Ishikawa (cell line): Measurements from ENCODE around the gene MARK3.

Experiments
- CEBPB ChIP-seq: IDR thresholded peaks from 2 replicates; pipeline ENCODE4 v1.6.1; 2012
- CREB1 ChIP-seq: IDR thresholded peaks from 2 replicates; pipeline ENCODE4 v1.6.1; 2012; ENCODE audit warnings: low read depth
- EGR1 ChIP-seq: IDR thresholded peaks from 2 replicates; pipeline ENCODE4 v1.6.1; 2012
- EP300 ChIP-seq: IDR thresholded peaks from 2 replicates; pipeline ENCODE4 v1.6.1; 2012; ENCODE audit warnings: borderline replicate concordance
- FOXM1 ChIP-seq: IDR thresholded peaks from 2 replicates; pipeline ENCODE4 v1.6.1; 2012; ENCODE audit warnings: low read depth, borderline replicate concordance
- NFIC ChIP-seq: IDR thresholded peaks from 2 replicates; pipeline ENCODE4 v1.6.1; 2012
- RAD21 ChIP-seq: IDR thresholded peaks from 2 replicates; pipeline ENCODE4 v1.6.1; 2012; ENCODE audit warnings: low read depth
- TAF1 ChIP-seq: IDR thresholded peaks from 2 replicates; pipeline ENCODE4 v1.6.1; 2012; ENCODE audit warnings: low read depth, mild to moderate bottlenecking
- TCF12 ChIP-seq: IDR thresholded peaks from 2 replicates; pipeline ENCODE4 v1.6.1; 2012; ENCODE audit warnings: low read depth
- TEAD4 ChIP-seq: IDR thresholded peaks from 2 replicates; pipeline ENCODE4 v1.6.1; 2012
- YY1 ChIP-seq: IDR thresholded peaks from 2 replicates; pipeline ENCODE4 v1.6.1; 2012; ENCODE audit warnings: low read depth
- ZBTB7A ChIP-seq: IDR thresholded peaks from 2 replicates; pipeline ENCODE4 v1.6.1; 2012; ENCODE audit warnings: low read depth
- TF ChIP-seq, protein P1 (sequence below): IDR thresholded peaks from 2 replicates; pipeline ENCODE4 v1.6.1; 2012; ENCODE audit warnings: low read depth, mild to moderate bottlenecking
- TF ChIP-seq, protein P2 (sequence below): IDR thresholded peaks from 2 replicates; pipeline ENCODE4 v1.6.1; 2012
- TF ChIP-seq, protein P3 (sequence below): IDR thresholded peaks from 2 replicates; pipeline ENCODE4 v1.6.1; 2012

The MARK3 gene

DNA sequence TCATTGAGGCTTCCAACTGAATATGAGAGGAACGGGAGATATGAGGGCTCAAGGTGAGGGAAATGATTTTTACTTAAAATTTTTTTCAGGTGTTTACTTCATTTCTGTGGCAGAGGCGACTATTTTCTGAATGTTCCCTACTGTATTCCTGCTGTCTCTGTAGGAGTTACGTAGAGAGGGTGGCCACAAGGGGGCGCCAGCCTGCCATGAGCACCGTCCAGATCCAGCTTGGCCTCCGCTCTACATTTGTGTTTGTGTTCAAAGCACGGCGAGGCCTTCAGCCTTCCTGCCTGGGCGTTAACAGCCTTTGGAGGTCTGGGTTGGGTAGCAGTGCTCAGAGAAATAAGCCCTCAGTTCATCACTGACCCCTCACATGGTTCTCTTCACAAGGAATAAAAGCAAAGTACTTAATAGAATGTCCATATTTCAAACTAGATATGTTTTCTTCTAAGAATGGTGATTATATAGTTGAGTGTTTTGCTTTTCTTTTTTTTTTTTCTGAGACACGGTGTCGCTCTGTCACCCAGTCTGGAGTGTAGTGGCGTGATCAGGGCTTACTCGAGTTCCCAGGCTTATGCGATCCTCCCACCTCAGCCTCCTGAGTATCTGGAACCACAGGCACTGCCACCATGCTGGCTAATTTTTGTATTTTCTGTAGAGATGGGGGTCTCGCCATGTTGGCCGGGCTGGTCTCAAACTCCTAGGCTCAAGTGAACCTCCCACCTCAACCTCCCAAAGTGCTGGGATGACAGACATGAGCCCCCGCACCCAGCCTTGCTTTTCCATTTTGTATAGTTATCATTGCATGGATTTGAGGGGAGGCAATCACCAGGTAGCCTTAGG lies 115.2 kb downstream of the MARK3 start:
- TF ChIP-seq TCF12 (no peak), RAD21 (peak; percentile 73), EP300 (no peak), FOXM1 (no peak)

DNA sequence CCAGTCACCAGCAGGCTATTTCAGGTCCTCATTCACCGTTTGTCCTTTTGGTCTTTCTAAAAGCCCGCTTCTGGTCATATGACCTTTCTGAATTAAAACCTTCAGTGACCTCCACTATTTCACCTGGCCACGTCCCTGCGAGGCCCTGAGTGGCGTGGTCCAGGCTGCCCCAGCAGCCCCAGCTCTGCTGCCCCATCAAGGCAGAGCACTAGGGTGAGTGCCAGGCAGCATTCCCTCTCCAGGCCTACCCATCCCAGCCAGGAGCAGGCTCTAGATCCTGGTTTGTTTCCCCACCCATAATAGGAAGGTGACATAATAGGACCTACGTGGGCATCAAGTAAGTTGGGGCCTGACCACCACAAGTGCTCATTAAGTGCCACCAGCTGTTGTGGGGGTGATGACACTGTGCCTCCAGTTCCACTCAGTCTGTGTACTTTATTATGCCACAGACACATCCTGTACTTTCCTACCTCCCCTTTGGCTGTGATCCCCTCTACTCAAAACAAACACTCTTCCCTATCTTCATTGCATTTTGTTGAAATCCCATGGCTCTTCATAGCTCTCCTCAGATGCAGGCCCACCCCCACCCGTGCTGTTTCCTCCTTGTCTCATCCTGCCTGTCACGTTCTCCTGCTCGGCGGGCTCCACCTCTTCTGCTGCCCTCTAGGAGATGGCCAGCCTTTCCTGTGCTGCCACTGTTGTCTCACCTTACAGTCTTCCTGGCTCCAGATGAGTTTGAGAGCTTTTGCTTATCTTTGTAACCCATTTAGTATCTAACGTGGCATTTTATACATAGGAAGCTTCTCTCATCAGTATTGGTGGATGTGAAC lies 116.0 kb downstream of the MARK3 start:
- TF ChIP-seq RAD21: no peak
- TF ChIP-seq TCF12: no peak
- TF ChIP-seq TEAD4: no peak
- TF ChIP-seq NFIC: no peak
- TF ChIP-seq CREB1: no peak
- no peak for TF ChIP-seq FOXM1
- no peak for TF ChIP-seq EGR1
- TF ChIP-seq TAF1: no peak
- TF ChIP-seq, protein P1, sequence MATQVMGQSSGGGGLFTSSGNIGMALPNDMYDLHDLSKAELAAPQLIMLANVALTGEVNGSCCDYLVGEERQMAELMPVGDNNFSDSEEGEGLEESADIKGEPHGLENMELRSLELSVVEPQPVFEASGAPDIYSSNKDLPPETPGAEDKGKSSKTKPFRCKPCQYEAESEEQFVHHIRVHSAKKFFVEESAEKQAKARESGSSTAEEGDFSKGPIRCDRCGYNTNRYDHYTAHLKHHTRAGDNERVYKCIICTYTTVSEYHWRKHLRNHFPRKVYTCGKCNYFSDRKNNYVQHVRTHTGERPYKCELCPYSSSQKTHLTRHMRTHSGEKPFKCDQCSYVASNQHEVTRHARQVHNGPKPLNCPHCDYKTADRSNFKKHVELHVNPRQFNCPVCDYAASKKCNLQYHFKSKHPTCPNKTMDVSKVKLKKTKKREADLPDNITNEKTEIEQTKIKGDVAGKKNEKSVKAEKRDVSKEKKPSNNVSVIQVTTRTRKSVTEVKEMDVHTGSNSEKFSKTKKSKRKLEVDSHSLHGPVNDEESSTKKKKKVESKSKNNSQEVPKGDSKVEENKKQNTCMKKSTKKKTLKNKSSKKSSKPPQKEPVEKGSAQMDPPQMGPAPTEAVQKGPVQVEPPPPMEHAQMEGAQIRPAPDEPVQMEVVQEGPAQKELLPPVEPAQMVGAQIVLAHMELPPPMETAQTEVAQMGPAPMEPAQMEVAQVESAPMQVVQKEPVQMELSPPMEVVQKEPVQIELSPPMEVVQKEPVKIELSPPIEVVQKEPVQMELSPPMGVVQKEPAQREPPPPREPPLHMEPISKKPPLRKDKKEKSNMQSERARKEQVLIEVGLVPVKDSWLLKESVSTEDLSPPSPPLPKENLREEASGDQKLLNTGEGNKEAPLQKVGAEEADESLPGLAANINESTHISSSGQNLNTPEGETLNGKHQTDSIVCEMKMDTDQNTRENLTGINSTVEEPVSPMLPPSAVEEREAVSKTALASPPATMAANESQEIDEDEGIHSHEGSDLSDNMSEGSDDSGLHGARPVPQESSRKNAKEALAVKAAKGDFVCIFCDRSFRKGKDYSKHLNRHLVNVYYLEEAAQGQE: no peak
- TF ChIP-seq YY1: no peak
- no peak for TF ChIP-seq EP300
- TF ChIP-seq ZBTB7A: no peak
- TF ChIP-seq, protein P2, sequence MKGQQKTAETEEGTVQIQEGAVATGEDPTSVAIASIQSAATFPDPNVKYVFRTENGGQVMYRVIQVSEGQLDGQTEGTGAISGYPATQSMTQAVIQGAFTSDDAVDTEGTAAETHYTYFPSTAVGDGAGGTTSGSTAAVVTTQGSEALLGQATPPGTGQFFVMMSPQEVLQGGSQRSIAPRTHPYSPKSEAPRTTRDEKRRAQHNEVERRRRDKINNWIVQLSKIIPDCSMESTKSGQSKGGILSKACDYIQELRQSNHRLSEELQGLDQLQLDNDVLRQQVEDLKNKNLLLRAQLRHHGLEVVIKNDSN: no peak
- TF ChIP-seq CEBPB: no peak

DNA sequence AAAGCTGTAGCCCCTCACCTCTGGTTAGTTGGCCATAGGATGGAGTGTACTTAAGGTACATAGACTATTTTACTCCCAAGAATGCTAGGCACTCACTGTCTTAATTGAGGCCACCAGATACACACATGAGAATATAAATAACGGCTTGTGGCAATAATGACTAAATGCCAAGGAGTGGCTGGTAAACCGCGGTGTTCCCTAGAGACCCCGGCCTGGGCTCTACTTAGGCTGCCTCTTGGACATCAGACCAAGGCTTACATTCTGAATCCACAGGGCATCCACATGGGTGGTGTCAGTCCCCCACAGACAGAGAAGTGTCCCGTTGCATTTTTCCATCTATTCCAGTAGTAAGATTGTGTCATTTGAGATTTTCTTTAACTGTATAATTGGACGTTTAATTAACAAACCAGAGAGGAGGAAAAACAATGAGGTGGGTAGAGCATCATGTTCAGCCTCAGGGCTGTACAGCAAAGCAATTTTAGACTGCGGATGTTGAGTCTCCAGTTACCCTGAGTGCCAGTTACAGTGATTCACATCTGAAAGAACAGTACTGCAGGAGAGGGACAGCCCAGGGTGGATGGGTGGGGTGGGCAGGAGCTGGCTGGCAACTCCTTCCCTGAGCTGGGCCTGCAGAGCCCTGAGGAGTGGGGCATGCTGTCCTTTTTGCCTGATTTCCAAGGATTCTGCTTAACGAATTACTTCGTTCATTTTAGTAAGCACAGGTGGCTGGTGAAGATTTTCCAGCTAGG lies 116.9 kb downstream of the MARK3 start:
- no peak for TF ChIP-seq TEAD4
- TF ChIP-seq, protein P1: no peak
- no peak for TF ChIP-seq NFIC
- no peak for TF ChIP-seq CREB1
- TF ChIP-seq TCF12: no peak
- TF ChIP-seq TAF1: no peak
- TF ChIP-seq ZBTB7A: no peak
- no peak for TF ChIP-seq EP300
- TF ChIP-seq, protein P2: no peak
- no peak for TF ChIP-seq EGR1
- TF ChIP-seq CEBPB: no peak
- no peak for TF ChIP-seq FOXM1
- no peak for TF ChIP-seq RAD21
- TF ChIP-seq YY1: no peak
- TF ChIP-seq, protein P3, sequence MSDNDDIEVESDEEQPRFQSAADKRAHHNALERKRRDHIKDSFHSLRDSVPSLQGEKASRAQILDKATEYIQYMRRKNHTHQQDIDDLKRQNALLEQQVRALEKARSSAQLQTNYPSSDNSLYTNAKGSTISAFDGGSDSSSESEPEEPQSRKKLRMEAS: no peak

DNA sequence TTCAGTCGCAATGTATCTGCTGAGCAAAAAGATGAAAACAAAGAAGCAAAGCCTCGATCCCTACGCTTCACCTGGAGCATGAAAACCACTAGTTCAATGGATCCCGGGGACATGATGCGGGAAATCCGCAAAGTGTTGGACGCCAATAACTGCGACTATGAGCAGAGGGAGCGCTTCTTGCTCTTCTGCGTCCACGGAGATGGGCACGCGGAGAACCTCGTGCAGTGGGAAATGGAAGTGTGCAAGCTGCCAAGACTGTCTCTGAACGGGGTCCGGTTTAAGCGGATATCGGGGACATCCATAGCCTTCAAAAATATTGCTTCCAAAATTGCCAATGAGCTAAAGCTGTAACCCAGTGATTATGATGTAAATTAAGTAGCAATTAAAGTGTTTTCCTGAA lies 117.7 kb downstream of the MARK3 start:
- TF ChIP-seq EGR1 (no peak), CREB1 (no peak), NFIC (no peak), YY1 (no peak), EP300 (no peak), CEBPB (no peak)

DNA sequence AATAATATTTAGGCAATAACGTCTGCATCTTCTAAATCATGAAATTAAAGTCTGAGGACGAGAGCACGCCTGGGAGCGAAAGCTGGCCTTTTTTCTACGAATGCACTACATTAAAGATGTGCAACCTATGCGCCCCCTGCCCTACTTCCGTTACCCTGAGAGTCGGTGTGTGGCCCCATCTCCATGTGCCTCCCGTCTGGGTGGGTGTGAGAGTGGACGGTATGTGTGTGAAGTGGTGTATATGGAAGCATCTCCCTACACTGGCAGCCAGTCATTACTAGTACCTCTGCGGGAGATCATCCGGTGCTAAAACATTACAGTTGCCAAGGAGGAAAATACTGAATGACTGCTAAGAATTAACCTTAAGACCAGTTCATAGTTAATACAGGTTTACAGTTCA lies 118.1 kb downstream of the MARK3 start:
- TF ChIP-seq EGR1 (no peak), TAF1 (no peak), CREB1 (no peak), ZBTB7A (no peak), YY1 (no peak), EP300 (no peak), TEAD4 (no peak), TCF12 (no peak), RAD21 (no peak), CEBPB (no peak), FOXM1 (no peak)
- TF ChIP-seq, protein P3: no peak
- TF ChIP-seq, protein P1: no peak
